Stimulated activated CD4-positive, alpha-beta T cell treated with anti-CD3 and anti-CD28 coated beads, Interleukin-12 subunit alpha, Interleukin-12 subunit beta, amount 100 ng/mL, for 24 hours (primary cell): Measurements from ENCODE around the gene COG8.

ENCODE experiments used
- DNase-seq, 2 experiments: peaks; one replicate each; pipeline ENCODE4 v3.0.0-alpha.2; 2020; ENCODE audit warnings: low read depth in 2 of 2

Gene COG8

DNA sequence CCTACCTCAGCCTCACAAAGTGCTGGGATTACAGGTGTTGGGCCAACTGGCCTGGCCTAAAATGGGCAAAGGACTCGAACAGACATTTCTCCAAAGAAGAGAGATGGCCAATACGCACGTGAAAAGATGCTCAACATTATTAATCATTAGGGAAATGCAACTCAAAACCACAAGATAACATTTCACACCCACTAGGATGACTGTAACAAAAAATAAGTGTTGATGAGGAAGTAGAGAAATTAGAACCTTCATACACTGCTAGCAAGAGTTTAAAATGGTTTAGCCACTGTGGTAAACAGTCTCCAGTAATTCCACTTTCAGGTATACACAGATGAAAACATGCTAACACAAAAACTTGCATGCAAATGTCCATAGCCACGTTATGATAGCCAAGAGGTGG is 6.6 kb upstream of the COG8 start:
- DNase-seq = no peak

DNA sequence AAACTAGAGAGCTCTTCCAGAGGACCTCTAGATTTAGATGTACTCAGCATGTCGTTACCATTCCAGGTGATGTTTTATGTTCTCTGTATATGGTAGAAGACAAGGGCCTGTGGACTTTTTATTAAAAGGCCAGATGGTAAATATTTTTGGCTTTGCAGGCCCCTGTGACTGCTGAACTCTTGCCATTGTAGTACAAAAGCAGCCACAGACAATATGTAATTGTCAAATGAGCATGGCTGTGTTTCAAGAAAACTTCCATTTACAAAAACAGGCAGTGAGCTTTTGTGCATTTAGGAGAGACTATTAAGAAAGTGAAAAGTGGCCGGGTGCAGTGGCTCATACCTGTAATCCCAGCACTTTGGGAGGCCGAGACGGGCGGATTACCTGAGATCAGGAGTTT is 4.8 kb upstream of the COG8 start:
- DNase-seq = no peak

DNA sequence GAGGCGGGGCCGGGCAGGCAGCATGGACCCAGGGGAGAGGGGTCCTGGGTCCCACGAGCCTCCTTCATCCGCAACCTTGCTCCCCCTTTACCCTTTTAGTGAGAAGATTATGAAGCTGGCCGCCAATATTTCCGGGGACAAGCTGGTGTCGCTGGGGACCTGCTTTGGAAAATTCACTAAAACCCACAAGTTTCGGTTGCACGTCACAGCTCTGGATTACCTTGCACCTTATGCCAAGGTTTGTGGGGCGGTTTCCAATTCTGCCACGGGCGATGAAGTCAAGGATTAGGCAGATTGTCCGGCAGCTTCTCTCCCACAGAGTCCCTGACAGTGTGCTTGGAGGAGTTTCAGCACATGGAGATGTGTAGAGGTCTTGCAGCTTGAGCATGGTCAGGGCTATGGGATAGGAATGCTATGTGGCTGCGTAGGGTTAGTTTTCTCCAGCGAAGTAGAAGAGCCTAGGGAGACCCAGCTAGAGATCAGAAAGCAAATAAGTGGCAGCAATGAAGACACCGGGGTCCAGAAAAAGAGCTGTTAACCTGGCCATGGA is 806 bp upstream of the COG8 start:
- DNase-seq = peak in 1 of 2 experiments; percentile 33

DNA sequence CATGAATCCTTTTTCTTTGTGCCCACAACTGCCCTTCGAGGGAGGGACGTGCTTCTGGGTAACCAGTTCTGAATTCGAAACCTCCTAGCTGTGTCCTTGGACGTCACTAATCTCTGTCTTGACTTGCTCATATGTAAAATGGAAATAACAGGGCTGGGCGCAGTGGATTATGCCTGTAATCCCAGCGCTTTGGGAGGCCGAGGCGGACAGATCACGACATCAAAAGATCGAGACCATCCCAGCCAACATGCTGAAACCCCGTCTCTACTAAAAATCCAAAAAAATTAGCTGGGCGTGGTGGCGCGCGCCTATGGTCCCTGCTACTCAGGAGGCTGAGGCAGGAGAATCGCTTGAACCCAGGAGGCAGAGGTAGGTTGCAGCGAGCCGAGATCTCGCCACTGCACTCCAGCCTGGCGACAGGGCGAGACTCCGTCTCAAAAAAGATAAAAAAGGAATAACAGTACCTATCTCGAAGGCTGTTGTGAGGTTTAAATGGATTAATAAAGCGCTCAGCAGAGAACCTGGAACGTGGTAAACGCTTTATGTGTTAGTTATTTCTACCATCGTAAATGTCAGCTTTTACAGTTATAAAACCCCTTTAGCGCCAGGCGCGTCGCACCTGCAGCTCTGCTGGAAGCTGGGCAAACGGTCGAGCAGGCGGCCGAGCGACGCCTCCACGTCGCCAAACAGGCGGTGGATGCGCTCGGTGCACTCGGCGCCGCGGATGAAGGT is 641 bp downstream of the COG8 start:
- no peak for DNase-seq

DNA sequence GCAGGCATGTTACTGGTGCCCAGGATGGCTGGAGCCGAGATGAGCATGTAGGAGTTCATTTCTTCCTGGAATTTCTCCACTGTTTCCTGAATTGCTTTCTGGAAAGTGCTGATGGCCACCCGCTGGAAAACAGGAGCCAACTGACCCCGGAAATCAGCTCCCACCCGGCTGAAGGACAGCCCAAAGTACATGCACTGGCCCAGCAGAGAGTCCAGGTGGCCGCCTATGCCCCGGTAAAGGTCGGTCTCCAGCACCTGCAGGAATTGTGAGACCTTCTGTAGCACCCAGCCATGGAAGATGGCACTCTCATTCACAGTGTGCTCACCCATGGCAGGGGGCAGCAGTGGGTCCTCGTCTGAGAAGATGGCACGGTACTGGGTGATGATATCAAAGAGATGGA is 4.7 kb downstream of the COG8 start:
- no peak for DNase-seq

DNA sequence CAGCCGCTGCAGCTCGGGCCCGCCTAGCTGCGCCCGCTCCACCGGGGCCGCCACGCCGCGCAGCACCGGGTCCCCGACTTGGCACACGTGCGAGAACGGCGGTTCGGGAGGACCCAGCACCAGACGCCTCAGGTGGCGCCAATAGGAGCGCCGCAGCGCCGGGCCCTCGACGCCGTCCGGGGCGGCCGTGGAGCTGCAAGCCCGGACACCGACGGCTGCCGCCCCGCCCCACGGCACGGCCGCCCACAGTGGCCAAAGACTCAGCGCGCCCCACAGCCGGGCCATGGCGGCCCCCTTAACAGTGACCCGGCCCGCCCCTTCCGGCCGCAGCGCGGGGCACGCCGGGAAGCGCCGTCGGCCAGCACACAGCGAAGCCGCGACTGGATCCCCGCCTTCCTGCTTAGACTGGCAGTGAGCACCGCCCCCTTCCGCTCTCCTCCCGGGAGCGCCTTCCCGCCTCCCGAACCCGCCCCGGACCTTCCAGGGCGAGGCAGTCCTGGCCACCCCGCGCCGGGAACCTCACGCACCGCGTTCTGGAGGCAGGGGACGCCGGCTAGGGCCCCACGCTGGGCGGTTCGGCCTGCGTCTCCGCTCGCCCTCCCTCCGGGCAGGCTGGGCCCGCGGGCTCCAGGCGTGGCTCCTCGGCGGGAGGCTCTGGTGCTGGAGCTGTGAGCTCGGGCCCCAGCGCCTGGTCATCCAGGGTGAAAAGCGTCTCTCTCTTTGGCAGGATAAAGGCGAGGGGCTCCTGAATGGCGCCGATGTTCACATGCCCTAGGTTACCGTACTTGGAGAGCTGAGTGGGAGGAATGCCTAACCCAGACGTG is 8.9 kb downstream of the COG8 start, which contains the start of gene PDF:
Gene PDF, minus strand, starts transcription at position 303 of the 824 bp plus-strand sequence. Its CDS starts 18 bp downstream, at position 285.
- DNase-seq = peak; percentile 78 to 86

DNA sequence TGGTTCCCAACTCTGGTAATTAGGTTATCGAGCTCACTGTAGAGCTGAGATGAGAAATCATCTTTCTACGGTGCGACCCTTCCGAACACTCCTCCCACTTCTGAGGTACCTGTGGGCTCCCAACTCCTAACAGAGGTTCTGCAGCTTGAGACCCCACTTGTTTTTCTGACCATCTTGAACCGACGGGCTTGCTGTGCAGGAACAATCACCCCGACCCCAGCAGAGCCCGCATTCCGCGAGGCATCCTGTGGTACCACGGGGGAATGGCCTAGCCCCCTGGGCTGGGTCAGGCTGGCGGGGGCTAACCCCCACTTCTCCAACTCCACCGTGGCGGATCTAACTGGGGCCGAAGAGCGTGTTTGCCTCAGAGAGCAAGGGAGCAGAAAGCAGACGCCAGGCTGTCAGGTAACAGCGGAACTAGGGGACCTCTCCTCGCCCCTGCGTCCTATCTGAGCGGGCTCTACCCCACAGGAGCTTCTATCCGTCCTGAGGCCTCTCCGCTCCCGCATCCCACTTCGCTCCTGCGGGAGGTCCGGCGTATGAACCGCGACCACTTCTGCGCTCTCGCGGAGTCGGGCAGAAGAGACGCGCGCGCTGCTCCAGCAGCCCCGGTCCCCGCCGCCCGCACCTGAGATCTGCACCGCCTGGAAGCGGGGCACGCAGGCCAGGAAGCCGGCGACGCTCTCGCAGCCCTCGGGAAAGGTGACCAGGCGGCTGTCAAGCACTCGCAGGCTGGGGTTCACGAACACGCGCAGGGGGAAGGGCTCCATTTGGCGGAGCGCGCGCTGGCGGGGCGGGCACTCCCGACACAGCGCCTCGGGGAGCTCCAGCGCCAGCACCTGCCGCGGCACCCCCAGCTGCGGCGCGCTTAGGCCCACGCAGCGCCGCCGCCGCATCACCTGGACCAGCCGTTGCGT is 9.7 kb downstream of the COG8 start:
- DNase-seq = peak; percentile 15 to 28

DNA sequence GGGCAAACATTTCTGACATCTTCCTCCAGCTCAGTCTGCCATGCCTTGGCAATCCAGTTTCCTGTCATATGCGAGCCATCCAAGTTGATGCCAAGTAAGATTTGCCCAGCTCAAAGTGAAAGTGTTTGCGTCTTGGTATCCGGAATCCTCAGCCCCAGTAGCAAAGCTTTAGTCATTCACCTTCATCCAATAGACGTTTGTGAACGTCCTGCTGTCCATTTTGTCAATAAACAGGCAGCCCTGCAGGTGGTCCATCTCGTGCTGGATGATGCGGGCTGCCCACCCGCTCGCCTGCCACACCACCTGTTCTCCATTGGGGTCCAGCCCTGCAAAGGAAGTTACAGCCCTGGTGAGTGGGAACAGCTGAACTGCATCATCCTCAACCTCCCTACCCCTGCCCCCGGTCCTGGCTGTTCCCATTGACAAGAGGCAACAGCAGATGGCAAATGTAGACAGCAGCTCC is 10.5 kb downstream of the COG8 start:
- no peak for DNase-seq

DNA sequence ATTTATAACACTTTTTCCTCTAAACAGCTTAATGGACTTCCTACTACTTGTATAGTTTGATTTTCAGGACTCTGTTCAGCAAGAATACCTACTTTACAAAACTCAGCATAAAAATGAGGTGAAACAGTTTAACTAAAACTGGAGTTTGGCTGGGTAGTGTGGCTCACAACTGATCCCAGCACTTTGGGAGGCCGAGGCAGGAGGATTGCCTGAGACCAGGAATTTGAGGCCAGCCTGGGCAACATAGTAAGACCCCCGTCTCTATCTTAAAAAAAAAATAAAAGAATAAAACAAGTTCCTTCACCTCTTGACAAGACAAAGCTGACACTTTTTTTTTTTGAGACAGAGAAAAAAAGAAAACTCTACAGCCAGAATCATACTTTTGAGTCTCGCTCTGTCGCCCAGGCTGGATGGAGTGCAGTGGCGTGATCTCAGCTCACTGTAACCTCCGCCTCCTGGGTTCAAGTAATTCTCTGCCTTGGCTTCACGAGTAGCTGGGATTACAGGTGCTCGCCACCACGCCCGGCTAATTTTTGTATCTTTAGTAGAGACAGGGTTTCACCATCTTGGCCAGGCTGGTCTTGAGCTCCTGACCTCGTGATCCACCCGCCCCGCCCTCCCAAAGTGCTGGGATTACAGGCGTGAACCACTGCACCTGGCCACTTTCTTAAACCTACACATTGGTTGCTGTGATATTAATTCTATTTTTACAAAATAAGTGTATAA is 11.6 kb downstream of the COG8 start:
- no peak for DNase-seq

DNA sequence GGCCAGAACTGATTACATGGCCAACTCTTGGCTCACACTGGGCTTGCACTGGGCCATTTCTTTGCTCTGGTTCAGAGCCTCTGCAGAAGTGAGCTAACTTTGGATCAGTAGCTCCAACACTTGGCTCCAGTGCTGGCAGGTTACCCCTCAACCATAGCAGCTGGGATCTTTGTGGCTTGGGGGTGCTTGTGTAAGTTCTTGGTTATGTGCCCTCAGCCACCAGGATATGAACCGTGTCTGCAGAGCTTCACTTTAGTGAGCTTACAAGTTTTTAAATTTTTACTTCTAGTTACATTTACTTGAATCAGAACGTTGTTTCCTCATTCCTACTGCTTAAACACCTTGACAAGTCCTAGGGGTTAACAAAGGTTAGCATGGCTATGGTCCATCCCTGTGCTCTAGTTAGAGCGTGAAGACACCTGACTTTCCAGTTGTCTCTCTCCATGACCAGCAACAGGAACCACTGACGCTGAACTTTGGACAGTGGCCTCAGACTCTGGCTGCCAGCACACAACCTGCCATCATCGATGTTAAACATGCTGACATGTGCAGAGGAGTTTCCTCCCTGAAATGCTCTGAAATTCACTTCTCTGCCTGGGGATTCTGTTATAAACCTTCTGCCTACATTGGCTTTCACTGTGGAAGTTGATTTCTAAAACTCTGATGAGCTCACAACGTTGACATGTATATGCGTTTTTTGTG is 13.0 kb downstream of the COG8 start:
- no peak for DNase-seq

DNA sequence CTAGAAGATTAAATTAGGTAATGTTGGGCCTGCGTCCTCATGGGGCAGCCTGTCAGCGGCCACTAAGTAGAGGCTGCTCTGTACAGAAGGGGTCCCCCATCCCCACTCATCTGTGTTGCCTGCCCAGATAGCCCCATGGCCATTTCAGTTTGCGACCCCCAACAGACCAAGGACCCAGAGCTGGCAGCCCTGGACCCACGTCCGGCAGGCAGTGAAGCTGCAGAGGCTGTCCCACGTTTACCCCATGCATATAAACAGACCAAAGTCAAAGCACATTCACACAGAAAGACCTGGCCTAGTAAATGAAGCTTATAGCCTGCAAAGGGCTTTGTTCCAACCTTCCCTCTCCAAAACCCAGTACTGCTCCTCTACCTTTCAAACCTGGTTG is 13.6 kb downstream of the COG8 start:
- no peak for DNase-seq

DNA sequence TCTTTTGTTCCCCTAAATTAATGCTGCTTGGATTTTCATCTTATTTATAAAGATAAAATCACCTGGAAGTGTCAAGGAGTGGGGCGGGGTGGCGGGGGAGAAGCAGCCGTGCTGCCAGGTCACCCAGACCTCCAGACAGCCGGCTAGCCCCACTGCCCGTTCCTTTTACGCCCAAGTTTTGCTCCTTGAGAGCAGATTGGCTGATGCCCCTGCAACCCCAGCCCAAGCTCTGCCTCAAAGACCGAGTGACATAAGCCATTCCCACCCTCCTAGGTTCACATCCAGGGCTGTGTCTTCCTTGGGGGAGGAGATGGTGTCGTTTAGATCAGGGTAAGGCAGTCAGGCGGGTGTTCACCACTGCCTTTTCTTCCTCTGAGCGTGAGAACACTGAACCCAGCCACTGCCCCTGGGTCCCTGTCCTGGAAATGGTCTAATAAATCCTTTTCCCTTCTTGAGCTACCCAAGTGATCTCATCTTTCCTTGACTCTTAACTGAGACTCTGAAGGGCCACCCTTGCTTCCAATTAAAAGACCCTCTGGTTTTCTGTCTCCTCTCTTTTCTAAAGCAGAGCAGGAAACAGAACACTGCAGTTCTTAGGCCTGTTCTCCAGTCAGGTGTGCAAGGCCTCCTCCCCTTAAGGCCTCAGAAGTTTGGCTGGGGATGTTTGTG is 14.6 kb downstream of the COG8 start:
- no peak for DNase-seq

DNA sequence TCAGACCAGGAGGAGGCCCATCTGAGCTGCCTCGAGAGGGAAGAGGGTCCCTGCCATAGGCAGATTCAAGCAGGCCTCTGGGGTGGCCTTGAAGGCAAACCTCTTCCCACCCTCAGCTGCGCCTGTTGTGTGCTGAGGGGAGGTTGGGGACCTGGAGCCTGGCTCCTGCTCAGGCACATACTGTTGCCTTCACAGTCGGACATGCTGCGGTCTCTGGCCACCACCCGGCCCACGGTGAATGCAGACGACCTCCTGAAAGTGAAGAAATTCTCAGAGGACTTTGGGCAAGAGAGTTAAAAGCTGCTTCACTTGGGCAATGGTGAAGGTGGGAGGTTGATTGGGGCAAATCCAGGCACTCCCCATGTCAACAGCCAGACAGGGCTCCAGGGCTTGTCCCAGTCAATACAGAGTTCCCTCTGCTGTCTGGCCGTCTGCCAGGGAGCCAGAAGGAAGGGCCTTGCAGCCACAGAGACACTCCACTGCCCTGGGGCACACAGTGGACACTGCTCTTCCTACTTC is 15.3 kb downstream of the COG8 start:
- no peak for DNase-seq

DNA sequence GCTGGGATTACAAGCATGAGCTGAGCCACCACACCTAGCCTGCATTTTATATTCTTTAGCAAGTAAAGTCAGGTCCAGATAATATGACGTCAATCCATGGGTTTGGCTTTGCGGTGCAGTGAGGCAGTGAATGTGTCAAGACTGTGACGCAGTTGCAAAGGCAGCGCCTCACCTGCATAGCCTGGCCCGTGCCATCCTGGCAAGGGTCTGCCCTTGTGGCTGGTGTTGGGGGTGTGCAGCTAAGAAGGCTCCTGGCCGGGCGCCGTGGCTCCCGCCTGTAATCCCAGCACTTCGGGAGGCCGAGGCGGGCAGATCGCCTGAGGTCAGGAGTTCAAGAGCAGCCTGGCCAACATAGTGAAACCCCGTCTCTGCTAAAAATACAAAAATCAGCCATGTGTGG is 15.9 kb downstream of the COG8 start:
- DNase-seq = no peak

DNA sequence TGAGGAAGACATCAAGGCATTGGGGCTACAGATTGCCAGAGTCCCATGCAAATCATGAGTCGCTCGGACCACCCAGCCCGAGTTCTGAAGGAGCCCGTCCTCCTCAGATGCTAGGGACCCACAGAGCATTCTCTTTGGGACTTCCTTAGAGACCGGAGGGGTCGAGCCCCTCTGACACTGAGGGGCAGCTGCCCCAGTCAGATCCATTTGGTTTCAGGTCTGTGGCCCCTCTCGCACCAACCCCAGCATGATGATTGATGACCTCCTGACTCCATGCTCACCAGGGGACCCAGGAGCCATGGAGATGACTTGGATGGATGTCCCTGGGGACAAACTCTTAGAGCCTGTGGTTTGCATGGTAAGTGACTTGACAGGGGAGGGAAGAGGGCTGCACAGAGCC is 17.0 kb downstream of the COG8 start:
- no peak for DNase-seq

DNA sequence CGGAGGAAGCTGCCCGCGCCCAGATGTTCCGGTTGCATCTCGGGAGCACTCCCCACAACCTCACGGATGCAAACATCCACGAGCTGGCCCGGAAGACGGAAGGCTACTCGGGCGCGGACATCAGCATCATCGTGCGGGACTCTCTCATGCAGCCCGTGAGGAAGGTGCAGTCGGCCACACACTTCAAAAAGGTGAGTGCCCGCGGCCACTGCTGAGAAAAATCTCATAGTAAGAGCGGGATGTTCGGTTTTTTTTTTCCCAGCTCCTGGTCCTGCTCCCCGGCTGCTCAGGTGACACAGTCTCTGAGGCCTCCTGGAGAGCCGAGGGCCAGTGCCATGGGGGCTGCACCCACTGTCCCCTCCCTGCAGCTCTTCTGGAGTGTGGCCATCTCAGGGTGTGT is 18.3 kb downstream of the COG8 start:
- DNase-seq = no peak

DNA sequence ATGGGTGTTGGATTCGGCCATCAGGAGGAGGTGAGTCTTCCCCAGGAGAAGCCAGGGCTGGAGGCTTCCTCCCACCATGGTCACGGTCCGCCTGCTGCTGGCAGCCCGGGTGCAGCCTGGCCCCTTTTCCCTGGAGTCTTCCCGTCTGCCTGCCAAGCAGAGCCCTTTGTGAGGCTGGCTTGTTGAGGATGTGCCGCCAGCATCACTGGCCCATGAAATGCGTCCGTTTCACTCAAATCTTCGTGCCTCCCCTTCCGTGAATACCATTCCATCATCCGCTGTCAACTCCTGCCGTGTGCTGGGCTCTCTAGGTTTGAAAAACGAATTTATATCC is 18.7 kb downstream of the COG8 start:
- no peak for DNase-seq

DNA sequence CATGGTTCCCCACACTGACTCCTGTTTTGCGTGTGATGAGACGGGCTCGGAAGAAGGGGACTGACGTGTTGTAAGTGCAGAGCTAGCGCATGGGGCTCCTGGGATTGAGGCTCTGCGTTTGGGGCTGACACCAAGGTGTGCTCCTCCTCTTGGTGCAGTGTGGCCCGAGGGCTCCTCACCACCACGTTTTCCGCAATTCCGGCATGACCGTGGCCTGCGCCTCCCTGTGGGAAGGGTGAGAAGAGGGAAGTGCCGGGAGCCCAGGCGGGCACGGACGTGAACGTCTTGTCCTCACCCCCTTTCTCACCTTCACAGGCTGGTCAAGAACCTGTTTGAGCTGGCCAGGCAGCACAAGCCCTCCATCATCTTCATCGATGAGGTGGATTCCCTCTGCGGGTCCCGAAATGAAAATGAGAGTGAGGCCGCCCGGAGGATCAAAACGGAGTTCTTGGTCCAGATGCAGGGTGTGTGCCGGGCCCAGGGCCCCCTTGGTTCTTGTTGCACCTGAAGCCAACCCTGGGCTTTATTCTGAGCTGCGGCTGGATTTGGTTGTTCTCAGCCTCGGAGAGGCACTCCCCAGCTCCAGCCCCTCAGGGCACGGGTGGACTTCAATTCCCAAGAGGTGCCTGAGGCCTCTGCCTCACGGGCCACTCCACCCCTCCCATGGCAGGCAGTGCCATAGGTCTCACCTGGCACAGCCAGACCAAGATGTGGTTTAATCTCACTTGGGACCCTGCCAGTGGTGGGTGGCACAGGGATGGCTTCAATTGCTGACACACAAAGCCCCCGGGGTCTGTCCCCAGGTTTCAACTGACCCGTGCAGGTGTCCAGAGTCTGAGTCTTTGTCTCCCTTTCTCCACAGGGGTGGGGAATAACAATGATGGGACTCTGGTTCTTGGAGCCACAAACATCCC is 19.3 kb downstream of the COG8 start:
- no peak for DNase-seq

DNA sequence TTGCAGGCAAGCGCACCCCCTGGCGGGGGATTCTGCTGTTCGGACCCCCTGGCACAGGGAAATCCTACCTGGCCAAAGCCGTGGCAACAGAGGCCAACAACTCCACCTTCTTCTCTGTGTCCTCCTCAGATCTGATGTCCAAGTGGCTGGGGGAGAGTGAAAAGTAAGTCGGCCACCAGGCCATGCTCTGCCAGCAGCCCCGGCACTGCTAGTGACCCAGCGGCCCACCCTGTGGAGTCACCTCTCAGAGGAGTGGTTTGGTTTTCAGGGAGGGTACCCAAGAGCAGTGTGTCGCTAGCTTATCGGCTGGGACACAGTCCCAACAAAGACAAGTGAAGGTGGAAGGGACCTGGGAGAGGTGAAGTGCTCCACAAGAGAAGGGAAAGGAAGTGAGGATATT is 20.0 kb downstream of the COG8 start:
- DNase-seq = no peak
